Stomach (tissue), 4 donors: ENCODE measurements around the gene RPAP3.

Source experiments
- CTCF ChIP-seq, 7 experiments: fragments of 450-650 bp in 4 of 7; fragments of 200-600 bp in 3 of 7; sonication (generic) in 3 of 7; IDR thresholded peaks; one replicate each; pipeline ENCODE4 v1.5.1; 2016 to 2019; ENCODE audit warnings: antibody characterized with exemption in 7 of 7, control low read depth in 2 of 7, mild to moderate bottlenecking in 1 of 7
- EP300 ChIP-seq: sonication (generic); formaldehyde crosslinking; IDR thresholded peaks from one replicate; pipeline ENCODE4 v1.6.1; 2017; ENCODE audit warnings: antibody characterized with exemption
- POLR2A ChIP-seq, 4 donors: fragments of 450-650 bp; IDR thresholded peaks; one replicate each; pipeline ENCODE4 v1.6.1; 2016; ENCODE audit warnings: antibody characterized with exemption in 4 of 4, control low read depth in 2 of 4, mild to moderate bottlenecking in 1 of 4, moderate library complexity in 1 of 4
- POLR2AphosphoS5 ChIP-seq, 3 donors: sonication (generic); formaldehyde crosslinking; IDR thresholded peaks; one replicate each; pipeline ENCODE4 v1.6.1; 2016; ENCODE audit warnings: antibody characterized with exemption in 3 of 3

DNA sequence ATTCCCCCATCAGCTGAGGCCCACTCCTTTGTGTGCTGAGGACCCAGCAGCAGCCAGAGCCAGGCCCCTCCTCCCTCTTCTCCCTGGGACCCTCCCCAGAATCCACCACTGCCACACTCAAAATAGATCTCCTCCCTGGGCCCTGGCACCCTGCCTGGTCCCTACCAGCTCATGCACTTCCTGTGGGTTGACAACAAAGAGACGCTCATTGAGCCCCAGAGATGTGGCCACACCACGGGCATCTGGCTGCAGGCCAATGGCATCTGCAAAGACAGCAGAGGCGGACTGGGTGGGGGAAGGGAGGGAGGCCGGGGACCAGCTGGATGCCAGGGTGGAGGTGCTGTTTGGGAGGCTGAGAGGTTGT, 35.5 kb upstream of the RPAP3 start:
- no peak for TF ChIP-seq CTCF (IDR thresholded peaks at IDR 0.05)
- no peak for TF ChIP-seq POLR2AphosphoS5 (IDR thresholded peaks at IDR 0.05)
- no peak for TF ChIP-seq POLR2A (IDR thresholded peaks at IDR 0.05)
- no peak for TF ChIP-seq EP300
